ENCODE measurements around the gene LIPM.
"Not testable (repeated sequence)": the region's sequence is repeated elsewhere in the genome, so short reads cannot be mapped to it uniquely, and the experiment has no call there.

LIPM gene

DNA sequence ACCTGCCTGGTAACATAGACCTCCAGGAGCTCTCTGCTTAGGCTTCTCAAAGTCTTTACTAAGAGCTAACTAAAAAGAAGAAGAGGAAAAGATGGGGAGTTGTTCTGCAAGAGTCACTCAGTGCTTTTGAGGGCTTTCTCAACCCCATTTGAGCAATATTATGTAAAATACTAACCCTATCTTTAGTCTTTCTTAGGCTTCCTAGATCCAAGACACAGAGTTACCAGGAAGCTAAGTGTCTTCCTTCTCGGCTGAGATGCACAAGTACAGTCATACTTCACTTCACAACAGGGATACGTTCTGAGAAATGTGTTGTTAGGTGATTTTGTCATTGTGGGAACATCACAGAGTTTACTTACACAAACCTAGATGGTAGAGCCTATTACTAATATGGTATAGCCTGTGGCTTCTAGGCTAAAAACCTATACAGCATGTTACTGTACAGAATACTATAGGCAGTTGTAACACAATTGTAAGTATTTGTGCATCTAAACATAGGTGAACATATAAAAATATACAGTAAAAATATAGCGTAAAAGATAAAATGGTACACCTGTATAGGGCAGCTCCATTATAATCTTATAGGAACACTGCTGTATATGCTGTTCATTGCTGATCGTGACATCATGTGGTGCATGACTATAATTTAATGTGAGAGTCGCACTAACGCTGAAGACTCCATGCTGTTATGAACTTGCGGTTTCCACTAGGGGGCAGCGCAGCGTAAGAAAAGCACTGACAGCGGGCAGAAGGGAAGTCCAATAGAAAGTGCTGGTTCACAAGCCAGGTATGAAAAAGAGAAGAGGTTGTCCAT is 32.8 kb downstream of the LIPM start:
- Histone ChIP-seq H3K4me3 (no peak overlapping the region), H3K27ac (no peak overlapping the region)

GRCh38 chr10:88835910-88836221 is 33.3 kb downstream of the LIPM start:
- Histone ChIP-seq H3K4me3 (no peak overlapping the region), H3K27ac (no peak overlapping the region)

DNA sequence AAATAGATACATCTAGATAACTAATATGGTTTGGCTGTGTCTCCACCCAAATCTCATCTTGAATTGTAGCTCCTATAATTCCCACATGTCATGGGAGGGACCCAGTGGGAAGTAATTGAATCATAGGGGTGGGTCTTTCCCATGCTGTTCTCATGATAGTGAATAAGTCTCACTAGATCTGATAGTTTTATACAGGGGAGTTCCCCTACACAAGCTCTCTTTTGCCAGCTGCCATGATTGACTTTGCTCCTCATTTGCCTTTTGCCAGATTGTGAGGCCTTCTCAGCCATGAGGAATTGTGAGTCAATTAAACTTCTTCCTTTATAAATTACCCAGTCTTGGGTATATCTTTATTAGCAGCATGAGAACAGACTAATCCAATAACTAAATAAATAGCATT is 35.1 kb downstream of the LIPM start:
- H3K4me3 ChIP-seq, H3K27ac ChIP-seq: not testable (repeated sequence)

DNA sequence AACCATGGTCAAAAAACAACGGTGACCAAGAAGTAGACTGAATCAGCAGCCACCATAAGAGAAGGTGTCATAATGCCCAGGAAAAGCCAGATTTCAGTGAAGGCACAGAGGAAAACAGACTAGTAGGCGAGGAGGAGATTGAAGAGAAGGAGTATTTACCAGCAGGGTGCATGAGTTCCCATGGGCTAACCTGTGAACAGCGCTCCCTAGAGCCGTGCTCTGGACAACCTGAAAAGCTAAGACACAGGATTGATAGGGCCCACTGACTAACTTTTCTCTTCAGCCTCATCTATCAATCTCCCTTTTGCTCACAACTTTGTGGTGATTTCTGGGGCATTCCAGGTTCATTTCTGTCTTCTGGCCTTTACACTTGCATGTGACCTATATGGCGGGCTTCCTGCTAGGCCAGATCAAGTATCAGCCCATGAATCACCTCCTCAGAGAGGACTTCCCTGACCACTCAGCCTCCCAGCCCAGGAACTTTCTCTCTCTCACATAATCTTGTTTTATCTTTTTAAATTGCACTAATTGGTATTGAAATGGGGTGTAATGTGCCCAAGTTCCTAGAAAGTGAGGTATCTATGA is 36.3 kb downstream of the LIPM start:
- Histone ChIP-seq H3K4me3 (no peak overlapping the region), H3K27ac (no peak overlapping the region)

GRCh38 chr10:88840104-88840503 is 37.6 kb downstream of the LIPM start:
- Histone ChIP-seq H3K27ac (no peak overlapping the region), H3K4me3 (no peak overlapping the region)

DNA sequence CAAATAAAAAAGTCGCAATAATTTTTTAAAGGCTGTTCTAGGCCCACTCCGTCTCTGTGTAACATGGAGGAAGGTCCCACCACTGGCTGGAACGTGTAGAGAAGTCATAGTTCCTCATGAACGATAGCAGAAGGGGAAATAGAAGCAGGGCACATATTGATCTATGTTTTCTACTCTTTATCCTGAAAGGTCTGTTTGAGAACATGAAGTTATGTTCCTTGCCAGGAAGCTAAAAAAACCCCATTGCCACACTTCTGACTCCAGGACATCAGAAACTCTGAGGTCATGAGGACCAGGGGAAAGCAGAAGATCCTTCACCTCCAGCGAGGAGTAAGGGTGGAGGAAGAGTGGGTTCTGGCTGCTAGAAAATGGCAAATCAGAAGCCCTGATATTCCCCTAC is 38.4 kb downstream of the LIPM start:
- Histone ChIP-seq H3K27ac (peak overlapping the region in 8 of 21 experiments; percentile 11 to 57 (median 24)), H3K4me3 (no peak overlapping the region)

DNA sequence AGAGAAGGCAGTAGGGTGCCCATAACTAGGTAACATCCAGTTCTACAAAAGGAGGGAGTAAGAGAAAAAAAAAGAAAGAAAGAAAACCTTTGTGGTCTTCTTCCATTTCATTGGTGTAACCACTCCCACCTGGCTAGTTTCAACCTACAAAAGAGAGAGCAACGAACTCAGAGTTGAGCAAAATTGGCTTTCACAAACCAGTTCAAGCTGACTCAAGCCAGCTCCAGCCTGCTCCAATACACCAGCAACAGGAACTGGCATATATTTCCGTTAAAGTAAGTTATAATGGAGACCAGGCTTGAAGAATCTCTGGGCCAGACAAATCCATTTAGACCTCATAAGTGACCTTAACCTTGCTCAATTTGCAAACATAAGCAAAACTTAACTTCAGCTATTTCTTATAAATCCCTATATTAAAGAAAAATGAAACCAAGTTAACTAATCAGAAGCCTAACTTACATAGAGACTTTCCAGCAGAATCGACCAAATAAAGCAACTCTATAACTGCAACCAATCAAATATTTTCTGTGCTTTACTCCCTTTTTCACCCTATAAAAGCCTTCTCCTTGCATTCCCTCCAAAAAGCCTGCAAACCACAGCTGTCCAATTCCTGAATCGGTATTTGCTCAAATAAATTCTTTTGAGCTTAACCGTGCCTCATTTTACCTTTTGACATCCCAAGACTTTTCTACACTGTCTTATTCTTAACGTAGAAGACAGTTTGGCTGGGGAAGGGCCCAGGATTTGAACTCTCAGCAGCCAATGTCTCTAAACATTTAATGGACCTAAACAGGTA is 39.0 kb downstream of the LIPM start:
- H3K4me3 ChIP-seq, result no peak overlapping the region
- peak overlapping the region in 9 of 21 experiments; percentile 7 to 57 (median 23) for H3K27ac ChIP-seq

GRCh38 chr10:88843171-88843570 is 40.6 kb downstream of the LIPM start:
- Histone ChIP-seq H3K4me3 (no peak overlapping the region), H3K27ac (no peak overlapping the region)

DNA sequence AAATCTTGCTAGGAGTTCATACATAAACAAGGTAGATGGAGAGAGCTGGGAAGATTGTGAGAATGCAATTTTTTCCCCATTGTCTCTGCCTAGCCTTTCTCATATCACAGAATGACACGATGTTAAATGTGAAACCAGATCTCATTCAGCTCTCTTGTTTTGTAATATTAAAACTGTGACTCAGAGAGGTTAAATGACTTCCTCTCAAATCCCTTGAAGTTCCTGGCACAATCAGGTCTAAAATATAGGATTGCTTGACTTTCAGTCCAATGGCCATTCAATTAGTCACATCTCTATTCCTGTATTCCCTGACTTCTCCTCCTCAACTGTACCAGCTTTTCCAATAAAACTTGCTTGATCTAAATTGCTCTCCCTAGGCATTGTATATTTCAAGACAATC is 46.0 kb downstream of the LIPM start:
- Histone ChIP-seq H3K4me3 (no peak overlapping the region), H3K27ac (peak overlapping the region in 5 of 21 experiments; percentile 3 to 32 (median 12))

GRCh38 chr10:88849234-88849633 is 46.7 kb downstream of the LIPM start:
- H3K4me3 ChIP-seq, result peak overlapping the region in 1 of 7 experiments; percentile 34
- H3K27ac ChIP-seq, result peak overlapping the region in 5 of 21 experiments; percentile 18 to 62 (median 26)

DNA sequence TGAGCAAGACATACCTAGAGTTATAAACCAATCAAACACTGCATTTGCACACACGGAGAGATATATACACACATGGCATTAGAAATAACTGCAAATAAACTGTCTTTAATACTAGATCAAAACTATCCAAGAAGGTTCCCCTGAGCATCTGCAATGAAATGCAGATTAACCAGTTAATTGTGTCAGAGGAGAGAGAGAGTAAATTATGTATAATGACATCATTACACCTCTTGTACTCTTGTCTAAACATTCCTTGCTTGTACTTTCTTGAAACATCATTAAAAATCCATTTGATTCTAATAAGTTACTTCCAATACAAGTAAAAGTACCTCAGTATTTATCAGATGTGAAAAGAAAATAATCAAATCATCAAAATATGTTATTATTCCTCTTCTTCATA is 48.2 kb downstream of the LIPM start:
- peak overlapping the region; percentile 6 to 34 (median 11) for H3K4me3 ChIP-seq
- peak overlapping the region in 14 of 21 experiments; percentile 25 to 78 (median 47) for H3K27ac ChIP-seq

DNA sequence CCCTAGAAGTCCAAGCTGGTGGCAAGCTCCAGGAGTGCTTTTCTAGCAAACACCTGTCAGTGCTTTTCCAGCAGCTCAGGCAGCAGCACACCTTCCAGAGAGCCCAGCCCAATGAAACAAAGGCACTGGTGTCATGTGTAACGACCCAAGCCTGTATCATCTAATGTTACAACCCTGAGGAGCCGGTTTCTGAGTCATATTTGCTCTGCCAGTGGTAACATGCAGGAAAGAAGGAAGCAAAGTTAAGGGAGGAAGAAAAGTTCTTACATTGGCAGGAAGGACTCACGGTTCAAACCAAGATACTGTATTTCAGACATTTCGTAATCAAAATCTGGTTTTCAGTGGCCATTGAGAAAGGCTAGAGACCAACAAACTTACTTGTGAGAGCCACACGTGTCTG is 49.2 kb downstream of the LIPM start, which contains the start of gene ANKRD22:
TSS of gene ANKRD22 (minus strand) at position 139 of the 400 bp plus-strand sequence. CDS start 237 bp downstream, outside the sequence.
- H3K27ac ChIP-seq, result peak within 1 kb of the TSS in 16 of 21 experiments; percentile 25 to 78 (median 52)
- peak within 1 kb of the TSS; percentile 6 to 34 (median 11) for H3K4me3 ChIP-seq

- Histone ChIP-seq H3K4me3 (no peak overlapping the region), H3K27ac (peak overlapping the region in 13 of 21 experiments; percentile 8 to 78 (median 43))
Observed at GRCh38 chr10:88852327-88852726, 49.8 kb downstream of the LIPM start.

DNA sequence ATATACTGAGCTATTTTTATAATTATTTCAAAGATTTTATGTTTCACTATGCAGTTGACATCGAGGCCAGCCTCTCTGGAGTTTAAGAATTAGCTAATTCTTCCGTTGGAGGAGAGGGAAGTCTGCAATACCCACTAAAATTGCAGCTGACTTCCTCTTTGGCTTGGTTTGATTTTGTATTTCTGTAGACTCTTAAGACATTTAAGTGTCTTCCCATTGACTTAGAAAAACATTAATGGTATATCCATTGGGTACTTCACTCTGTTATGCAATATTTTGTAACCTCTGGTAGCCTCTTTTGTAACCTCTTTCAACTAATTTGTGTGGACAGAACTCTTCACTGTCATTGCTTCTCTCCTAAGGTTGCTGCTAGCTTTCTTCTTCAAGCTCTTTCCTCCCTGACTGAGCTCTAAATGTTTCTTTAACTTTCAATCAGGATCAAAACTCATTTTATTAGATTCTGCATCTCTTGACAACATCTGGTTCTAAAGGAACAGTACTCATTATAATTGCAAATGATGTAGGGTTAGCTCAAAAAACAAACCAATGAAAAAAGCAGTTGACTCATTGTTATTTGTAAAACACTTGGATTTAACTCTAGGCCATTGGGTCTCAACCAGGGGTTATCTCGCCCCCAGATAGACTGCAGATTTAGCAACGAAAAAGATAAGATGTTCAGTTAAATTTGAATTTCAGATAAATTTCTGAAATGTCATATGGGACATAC is 50.8 kb downstream of the LIPM start:
- peak overlapping the region in 9 of 21 experiments; percentile 3 to 78 (median 31) for H3K27ac ChIP-seq
- H3K4me3 ChIP-seq, result no peak overlapping the region

GRCh38 chr10:88854684-88855083 is 52.2 kb downstream of the LIPM start:
- no peak overlapping the region for H3K4me3 ChIP-seq
- no peak overlapping the region for H3K27ac ChIP-seq

- H3K4me3 ChIP-seq, result no peak overlapping the region
- no peak overlapping the region for H3K27ac ChIP-seq
Observed at GRCh38 chr10:88857831-88858230, 55.3 kb downstream of the LIPM start.

- Histone ChIP-seq H3K4me3 (no peak overlapping the region), H3K27ac (no peak overlapping the region)
Observed at GRCh38 chr10:88858491-88858890, 56.0 kb downstream of the LIPM start.

- H3K27ac ChIP-seq, result peak overlapping the region in 1 of 21 experiments; percentile 25
Observed at GRCh38 chr10:88861036-88861435, 58.5 kb downstream of the LIPM start.

GRCh38 chr10:88865281-88865876 is 62.8 kb downstream of the LIPM start:
- Histone ChIP-seq H3K4me3 (no peak overlapping the region), H3K27ac (peak overlapping the region in 11 of 21 experiments; percentile 4 to 75 (median 46))

More at GRCh38 chr10:88861036-88861435, 58.5 kb downstream of the LIPM start:
- H3K4me3 ChIP-seq, result no peak overlapping the region

Measured in skin epidermis (tissue), 12 donors.